ENCODE data around the gene CGB1.
A peak's percentile ranks its signal among the peaks of the same experiment; 100 is the strongest.
"Not testable (repeated sequence)": the region's sequence is repeated elsewhere in the genome, so short reads cannot be mapped to it uniquely, and the experiment has no call there.

The CGB1 gene
- total RNA-seq: 0 reads per million in 4 experiments

DNA sequence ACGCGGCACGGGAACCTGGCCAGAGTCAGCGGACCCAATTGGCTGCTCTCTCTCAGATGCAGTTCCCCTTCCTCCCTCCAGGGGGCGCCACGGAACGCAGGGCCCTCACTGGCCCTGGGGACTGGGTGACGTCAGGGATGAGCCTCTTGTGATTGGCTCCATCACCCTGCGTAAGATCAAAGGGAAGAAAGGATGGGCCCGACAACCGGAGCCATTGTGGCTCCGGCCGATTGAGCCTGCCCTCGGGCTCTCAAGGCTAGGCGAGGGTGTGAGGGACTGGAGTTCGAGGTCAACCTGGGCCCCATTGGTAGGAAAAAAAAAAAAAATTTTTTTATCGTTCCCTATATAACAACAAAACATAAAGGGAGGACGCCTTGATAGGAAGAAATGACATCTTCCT, at the start of gene CGB1:
CGB1 (minus strand) TSS at position 81 of the 400 bp plus-strand sequence. CDS start 184 bp downstream, outside the sequence.
- not testable (repeated sequence) for DNase-seq

DNA sequence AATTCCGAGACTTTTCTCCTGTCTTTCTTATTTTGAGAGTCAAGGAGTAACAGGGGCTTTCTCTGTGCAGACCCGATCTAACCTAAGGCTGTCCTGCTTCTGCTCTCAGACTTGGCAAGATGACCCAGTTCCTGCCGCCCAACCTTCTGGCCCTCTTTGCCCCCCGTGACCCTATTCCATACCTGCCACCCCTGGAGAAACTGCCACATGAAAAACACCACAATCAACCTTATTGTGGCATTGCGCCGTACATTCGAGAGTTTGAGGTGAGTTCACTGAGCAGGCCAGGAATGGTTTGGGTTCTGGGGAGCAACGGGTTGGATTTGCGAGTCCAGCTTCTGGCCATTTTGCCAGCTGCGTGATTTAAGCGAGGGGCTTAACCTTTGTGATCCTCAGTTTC, 49.6 kb upstream of the CGB1 start:
- no peak for DNase-seq

DNA sequence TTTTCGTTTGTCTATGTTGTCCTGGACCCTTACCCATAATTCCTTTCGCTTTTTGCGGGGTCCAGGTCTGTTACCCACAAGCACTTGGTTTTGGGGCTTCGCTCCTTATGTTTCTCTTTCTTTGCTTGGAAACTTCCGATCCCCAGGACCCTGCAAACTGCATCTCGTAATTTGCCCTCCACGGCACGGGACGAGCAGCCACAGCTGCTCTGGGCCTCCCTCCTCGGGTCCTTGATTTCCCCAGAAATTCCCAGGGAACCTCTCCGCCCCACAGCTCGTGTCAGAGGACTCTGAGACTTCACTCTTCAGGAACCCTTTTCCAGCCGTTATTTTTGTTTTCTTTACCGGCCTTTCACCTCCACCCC, 49.2 kb upstream of the CGB1 start:
- DNase-seq: no peak

- DNase-seq: peak; percentile 98
Measured at GRCh38 chr19:49085020-49085867, 48.5 kb upstream of the CGB1 start, which contains the start of gene SNRNP70. TSS of gene SNRNP70 (plus strand) at chr19:49085451. CDS start at chr19:49086415, 964 bp downstream.

DNA sequence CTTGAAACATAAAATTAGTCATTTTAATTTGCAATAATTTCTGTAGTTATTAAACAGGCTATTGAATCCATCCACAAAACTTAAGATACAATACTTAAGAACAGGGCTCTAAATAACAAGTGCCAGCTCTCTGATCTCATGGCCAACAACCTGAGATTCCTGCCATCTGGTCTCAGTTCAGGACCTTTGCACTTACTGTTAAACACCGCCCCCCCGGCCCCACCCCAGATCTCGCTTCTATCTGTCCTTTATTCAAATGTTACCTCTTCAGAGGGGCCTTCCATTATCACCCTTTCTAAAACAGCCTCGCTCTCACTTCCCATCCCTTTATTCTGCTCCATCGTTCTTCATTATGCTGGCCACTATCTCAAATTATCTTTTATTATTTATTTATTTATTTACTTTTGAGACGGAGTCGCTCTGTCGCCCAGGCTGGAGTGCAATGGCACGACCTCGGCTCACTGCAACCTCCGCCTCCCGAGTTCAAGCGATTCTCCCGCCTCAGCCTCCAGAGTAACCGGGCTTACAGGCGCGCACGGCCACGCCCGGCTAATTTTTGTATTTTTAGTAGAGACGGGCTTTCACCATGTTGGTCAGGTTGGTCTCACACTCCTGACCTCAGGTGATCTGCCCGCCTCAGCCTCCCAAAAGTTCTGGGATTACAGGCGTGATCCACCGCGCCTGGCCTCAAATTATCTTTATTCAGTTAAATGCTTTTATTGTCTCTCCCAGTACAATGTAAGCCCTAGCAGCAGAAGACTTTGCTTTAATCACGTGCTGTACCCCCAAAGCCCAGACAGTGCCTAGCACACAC, 47.7 kb upstream of the CGB1 start:
- DNase-seq: no peak

DNA sequence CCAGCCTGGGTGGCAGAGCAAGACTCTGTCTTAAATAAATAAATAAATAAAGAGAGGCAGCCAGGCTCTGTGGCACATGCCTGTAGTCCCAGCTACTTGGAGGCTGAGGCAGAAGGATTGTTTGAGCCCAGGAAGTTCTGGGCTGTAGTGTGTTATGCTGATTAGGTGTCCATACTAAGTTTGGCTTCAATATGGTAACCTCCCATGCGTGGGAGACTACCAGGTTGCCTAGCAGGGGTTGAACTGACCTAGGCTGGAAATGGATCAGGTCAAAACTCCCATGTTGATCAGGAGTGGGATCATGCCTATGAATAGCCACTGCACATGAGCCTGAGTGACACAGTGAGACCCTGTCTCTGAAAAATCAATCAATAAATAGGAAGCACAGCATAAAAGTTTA, 44.6 kb upstream of the CGB1 start:
- DNase-seq: no peak

GRCh38 chr19:49080392-49080791, 43.7 kb upstream of the CGB1 start:
- no peak for DNase-seq

DNA sequence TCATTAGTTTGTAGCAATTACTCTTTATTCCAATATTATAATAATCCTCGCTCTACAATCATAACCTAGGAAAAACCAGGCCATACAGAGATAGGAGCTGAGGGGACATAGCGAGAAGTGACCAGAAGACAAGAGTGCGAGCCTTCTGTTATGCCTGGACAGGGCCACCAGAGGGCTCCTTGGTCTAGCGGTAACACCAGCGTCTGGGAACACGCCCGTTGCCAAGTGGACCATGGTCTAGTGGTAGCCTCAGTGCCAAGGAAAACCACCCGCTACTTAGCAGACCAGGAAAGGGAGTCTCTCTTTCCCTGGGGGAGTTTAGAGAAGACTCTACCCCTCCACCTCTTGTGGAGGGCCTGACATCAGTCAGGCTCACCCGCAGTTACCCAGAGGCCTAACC, 38.2 kb upstream of the CGB1 start:
- not testable (repeated sequence) for DNase-seq

- no peak for DNase-seq
Measured at GRCh38 chr19:49073514-49074378, 37.1 kb upstream of the CGB1 start.

DNA sequence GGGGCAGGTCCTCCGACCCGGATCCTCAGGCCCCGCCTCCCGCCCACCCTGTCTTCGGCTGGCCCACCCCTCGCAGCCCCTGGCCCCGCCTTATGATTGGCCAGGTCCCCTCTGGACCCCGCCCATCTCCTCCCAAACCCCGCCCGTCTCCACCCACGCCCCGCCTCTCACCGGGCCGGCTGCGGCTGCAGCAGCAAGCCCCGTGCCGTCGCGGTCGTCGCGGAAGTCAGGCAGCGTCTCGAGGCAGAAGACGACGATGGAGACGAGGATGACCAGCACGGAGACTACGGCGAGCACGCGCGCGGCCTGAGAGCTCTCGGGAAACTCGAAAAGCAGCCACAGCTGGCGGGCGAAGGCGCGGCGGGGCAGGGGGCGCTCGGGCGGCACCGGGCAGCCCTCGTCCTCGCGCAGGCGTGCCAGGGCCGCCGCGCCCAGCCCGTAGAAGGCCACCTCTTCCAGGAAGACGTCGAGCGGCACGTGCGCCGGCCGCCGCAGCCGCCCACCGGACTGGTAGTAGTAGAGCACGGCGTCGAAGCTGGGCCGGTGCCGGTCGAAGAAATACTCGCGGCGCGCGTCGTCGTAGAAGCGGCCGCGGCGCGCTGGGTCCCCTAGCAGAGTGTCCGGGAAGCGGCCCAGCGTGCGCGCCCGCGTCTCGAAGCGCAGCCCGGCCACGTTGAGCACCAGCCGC, 35.3 kb upstream of the CGB1 start:
- DNase-seq: no peak

- no peak for DNase-seq
Measured at GRCh38 chr19:49070416-49070815, 33.7 kb upstream of the CGB1 start.

- DNase-seq: no peak
Measured at GRCh38 chr19:49069026-49069425, 32.3 kb upstream of the CGB1 start.

- no peak for DNase-seq
Measured at GRCh38 chr19:49067554-49067953, 30.9 kb upstream of the CGB1 start.

GRCh38 chr19:49065905-49066512, 29.3 kb upstream of the CGB1 start:
- no peak for DNase-seq

DNA sequence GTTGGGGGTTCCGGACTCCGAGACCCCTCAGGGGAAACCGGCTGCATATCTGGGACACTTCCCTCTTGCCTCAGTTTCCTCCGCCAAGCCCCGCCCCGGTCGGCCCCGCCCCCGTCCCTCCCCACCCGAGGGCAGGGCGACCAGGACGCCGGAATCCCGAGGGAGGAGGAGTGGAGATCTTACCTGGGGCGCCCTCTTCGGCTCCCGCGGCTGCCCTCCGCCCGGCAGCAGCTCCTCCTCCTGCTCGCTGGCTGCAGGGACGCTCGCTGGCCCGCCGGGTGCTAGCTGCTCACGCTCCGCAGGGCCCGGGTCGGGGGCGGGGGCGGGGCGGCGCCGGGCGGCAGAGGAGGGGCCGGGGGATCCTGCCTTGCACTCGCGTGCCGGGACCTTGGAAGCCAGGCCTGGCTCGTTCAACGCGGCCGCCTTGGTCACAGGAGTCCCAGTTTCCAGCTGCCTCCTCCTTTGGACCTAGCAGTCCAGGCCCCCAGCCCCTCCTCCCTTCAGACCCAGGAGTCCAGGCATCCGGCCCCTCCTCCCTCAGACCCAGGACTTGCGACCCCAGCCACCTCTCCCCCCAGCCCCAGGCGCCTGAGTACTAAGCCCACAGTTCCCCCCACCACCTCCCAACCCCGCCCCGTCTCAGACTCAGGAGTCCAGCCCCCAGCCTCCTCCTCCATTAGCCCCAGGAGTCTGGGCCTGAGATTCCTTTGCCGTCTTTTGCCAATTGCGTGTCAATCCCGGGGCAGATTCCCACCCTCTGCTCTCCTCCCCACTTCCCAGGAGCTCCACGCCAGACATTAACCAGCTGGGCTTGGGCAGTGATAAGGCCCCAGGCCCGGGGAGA, 28.3 kb upstream of the CGB1 start, which contains the start of gene NTF4:
NTF4 (minus strand) TSS at position 51 of the 844 bp plus-strand sequence. CDS start 2,821 bp downstream, outside the sequence.
- DNase-seq: no peak

DNA sequence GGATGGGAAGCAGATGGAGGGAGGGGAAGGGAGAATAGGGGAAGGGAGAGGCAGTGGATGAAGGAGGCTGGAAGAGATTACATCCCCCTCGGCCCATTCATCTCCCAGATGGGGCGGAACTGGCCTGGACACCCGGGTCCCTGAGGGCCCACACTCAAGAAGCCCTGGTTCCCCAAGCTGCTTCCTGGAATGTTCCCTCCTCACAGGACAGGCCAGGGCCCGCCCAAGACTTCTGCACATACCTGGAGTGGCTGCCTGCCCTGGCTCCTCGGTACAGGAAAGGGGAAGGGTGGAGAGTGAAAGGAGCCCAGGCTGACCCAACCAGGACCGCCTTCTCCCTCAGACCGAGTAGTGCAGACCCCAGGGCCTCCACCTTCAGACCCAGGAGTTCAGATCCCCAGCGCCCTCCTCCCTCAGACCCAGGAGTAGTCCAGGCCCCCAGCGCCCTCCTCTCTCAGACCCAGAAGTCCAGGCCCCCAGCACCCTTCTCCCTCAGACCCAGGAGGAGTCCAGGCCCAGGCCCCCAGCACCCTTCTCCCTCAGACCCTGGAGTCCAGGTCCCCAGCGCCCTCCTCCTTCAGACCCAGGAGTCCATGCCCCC, 27.4 kb upstream of the CGB1 start:
- no peak for DNase-seq

DNA sequence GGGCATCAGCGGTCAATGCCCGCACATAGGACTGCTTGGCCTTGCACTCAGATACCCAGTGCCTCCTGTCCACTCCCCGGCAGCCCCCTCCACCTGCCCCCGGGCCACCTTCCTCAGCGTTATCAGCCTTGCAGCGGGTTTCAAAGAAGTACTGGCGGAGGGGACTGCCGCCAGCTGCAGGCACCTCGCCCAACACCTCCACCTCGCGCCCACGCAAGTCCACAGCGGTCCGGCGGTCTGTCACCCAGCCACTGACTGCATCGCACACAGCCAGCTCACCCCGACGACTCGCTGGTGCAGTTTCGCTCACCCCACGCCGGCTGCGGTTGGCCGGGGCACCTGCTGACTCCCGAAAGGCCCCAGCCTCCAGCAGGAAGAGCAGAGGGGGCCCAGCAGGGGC, 24.8 kb upstream of the CGB1 start:
- no peak for DNase-seq

- no peak for DNase-seq
Measured at GRCh38 chr19:49061000-49061399, 24.3 kb upstream of the CGB1 start.

- DNase-seq: no peak
Measured at GRCh38 chr19:49059053-49059452, 22.4 kb upstream of the CGB1 start.

- no peak for DNase-seq
Measured at GRCh38 chr19:49058562-49058961, 21.9 kb upstream of the CGB1 start.
